SK-N-MC (cell line): Measurements from ENCODE around the gene TSFM.

ENCODE experiments used
- EZH2 ChIP-seq: fragments of 200-600 bp; sonication (generic); IDR thresholded peaks from one replicate; pipeline ENCODE4 v1.6.1; 2017; ENCODE audit warnings: antibody characterized with exemption
- FOXP2 ChIP-seq: optimal IDR thresholded peaks from 2 replicates; pipeline ENCODE3; 2011; ENCODE audit warnings: mild to moderate bottlenecking, moderate library complexity; ENCODE audit not compliant: insufficient read depth; ENCODE audit errors: extremely low read length, control extremely low read depth
- POLR2AphosphoS5 ChIP-seq: IDR thresholded peaks from 2 replicates; pipeline ENCODE4 v1.6.1; 2012; ENCODE audit warnings: mild to moderate bottlenecking, low read depth, low read length, borderline replicate concordance

DNA sequence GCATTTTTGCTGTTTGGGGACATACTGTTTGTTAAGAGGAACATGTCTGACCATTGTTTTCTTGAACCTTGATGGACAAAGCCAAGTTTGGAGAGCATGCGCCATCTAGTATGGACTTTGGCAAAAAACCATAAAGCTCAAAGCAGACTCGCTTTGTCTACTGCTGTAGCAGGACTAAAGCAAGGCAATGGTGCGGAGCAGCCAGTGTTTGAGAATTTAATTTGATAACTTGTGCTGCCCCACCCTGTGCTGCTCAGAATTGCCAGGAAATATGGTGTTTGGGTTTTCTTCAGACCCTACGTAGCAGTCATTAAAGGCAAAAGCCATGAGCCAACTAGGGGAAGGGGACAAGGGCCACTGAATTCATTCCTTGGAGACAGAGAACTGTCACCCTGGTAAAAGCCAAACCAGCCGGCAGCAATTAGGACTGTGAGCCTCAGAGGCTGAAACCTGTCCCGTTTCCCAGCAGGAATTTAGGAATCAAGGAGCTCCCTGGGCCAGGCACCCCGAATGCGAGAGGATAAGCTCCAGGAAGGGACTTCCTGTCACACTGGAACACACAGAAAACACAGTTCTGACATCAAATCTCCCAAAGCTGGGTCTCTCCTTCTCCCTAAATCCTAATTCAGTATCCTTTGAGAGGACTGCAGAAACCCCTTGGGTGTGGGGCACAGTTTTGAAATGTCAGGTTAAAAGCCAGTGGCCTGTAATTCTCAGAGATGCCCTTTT, 34.8 kb downstream of the TSFM start:
- TF ChIP-seq POLR2AphosphoS5 (no peak), EZH2 (no peak), FOXP2 (no peak)
